Astrocyte of the cerebellum (primary cell): ENCODE data around the gene STON1.
"Not testable (repeated sequence)": the region's sequence is repeated elsewhere in the genome, so short reads cannot be mapped to it uniquely, and the experiment has no call there.

Experiments
- DNase-seq: peaks from one replicate; pipeline ENCODE4 v3.0.0-alpha.2; 2011; ENCODE audit warnings: low read depth
- H3K4me3 ChIP-seq: 2 replicates; pipeline ENCODE4 v1.5.1; 2011; ENCODE audit warnings: mild to moderate bottlenecking, low read depth, low read length, moderate library complexity
- CTCF ChIP-seq: IDR thresholded peaks from 2 replicates; pipeline ENCODE4 v1.5.1; 2012; ENCODE audit warnings: low read length, low read depth, moderate library complexity, mild to moderate bottlenecking; ENCODE audit errors: missing control alignments
- in situ Hi-C: cut with HindIII; loops from 2 replicates; pipeline ENCODE4 v1.10.0; 2017; ENCODE audit warnings: low sequenced_read_pairs

The STON1 gene

GRCh38 chr2:48620604-48621003 lies 90.7 kb downstream of the STON1 start:
- no peak overlapping the region for H3K4me3 ChIP-seq
- TF ChIP-seq CTCF, result no peak
- DNase-seq, result no peak
- in situ Hi-C loops, result no loop called here

GRCh38 chr2:48622691-48623090 lies 92.7 kb downstream of the STON1 start:
- in situ Hi-C loops, H3K4me3 ChIP-seq, DNase-seq: not testable (repeated sequence)

- in situ Hi-C loops, result no loop called here
- no peak for DNase-seq
- TF ChIP-seq CTCF, result no peak
- H3K4me3 ChIP-seq, result no peak overlapping the region
These were observed 94.7 kb downstream of the STON1 start for GRCh38 chr2:48624696-48625095.

GRCh38 chr2:48626047-48626446 lies 96.1 kb downstream of the STON1 start:
- DNase-seq, result no peak
- in situ Hi-C loops, result no loop called here
- TF ChIP-seq CTCF, result no peak
- no peak overlapping the region for H3K4me3 ChIP-seq

GRCh38 chr2:48633143-48633542 lies 103.2 kb downstream of the STON1 start:
- no peak for TF ChIP-seq CTCF
- no peak for DNase-seq
- H3K4me3 ChIP-seq, result no peak overlapping the region
- in situ Hi-C loops, result no loop called here

GRCh38 chr2:48635786-48636185 lies 105.8 kb downstream of the STON1 start:
- H3K4me3 ChIP-seq, result no peak overlapping the region
- DNase-seq, result no peak
- in situ Hi-C loops, result no loop called here
- no peak for TF ChIP-seq CTCF

- in situ Hi-C loops, result no loop called here
- no peak for TF ChIP-seq CTCF
- DNase-seq, result no peak
- H3K4me3 ChIP-seq, result no peak overlapping the region
These were observed 108.3 kb downstream of the STON1 start for GRCh38 chr2:48638261-48638660.
